K562 (cell line): Measurements from ENCODE around the gene TREM2. TPM values are rescaled to one million over a fixed set of nuclear protein-coding genes. Genes with fewer than 3 reads are reported as not detected.

ENCODE experiments used
- ATAC-seq: fragments of 200-7000 bp; cut with Tn5 transposase; 3 replicates; pipeline ENCODE4 v1.9.1; 2020; ENCODE audit warnings: moderate library complexity
- BruUV-seq: library from RNA; stranded (reverse); fragments of 400-500 nt; replicated peaks from 2 replicates; lab custom pipeline; 2021; lab: Mats Ljungman, UMichigan
- CTCF ChIA-PET: fragments of 300-600 bp; formaldehyde crosslinking; extraction: SDS; loops from one replicate; lab custom pipeline; 2021; ENCODE audit warnings: low intra/inter-chr PET ratio; lab: Yijun Ruan, JAX
- POLR2A ChIA-PET: fragments of 300-600, 350-650 bp; sonication (Branson Sonifier 250); formaldehyde crosslinking; extraction: SDS; loops from one replicate; lab custom pipeline; 2021; ENCODE audit warnings: antibody characterized with exemption, inconsistent platforms; lab: Yijun Ruan, JAX
- DNase-seq, 4 experiments: peaks; one replicate each; pipeline versions ENCODE4 v3.0.0 to v3.0.0-alpha.2; 2011 to 2018; ENCODE audit warnings: low spot score in 3 of 4, mixed read lengths in 3 of 4; ENCODE audit errors: extremely low read depth in 1 of 4
- FAIRE-seq: peaks from 2 replicates; lab custom pipeline; 2011; peaks lifted over from hg19 to GRCh38; lab: Jason Lieb, UNC
- H2AFZ ChIP-seq: 2 replicates; pipeline ENCODE4 v1.6.0; 2011; ENCODE audit warnings: low read depth, low read length, control low read depth, inconsistent platforms
- H3K27ac ChIP-seq: fragments of 200-600 bp; 3 replicates; pipeline ENCODE4 v1.8.0; 2011; ENCODE audit warnings: low read depth, mild to moderate bottlenecking, control low read depth, inconsistent platforms, low read length, moderate library complexity, mixed read lengths; ENCODE audit errors: extremely low read depth
- H3K27me3 ChIP-seq, 2 experiments: fragments of 300-600 bp in 1 of 2; 2 replicates in 1 of 2; 3 replicates in 1 of 2; pipeline versions ENCODE4 v1.6.0 to v1.8.0; 2011; ENCODE audit warnings: inconsistent platforms in 2 of 2, low read length in 2 of 2, mild to moderate bottlenecking in 1 of 2, mixed read lengths in 1 of 2, moderate library complexity in 1 of 2; ENCODE audit not compliant: control insufficient read depth in 2 of 2, insufficient read depth in 2 of 2
- H3K36me3 ChIP-seq: fragments of 300-600 bp; 3 replicates; pipeline ENCODE4 v1.8.0; 2011; ENCODE audit warnings: mild to moderate bottlenecking, low read length, inconsistent platforms; ENCODE audit not compliant: control insufficient read depth, insufficient read depth
- H3K4me1 ChIP-seq, 2 experiments: fragments of 200-600 bp in 1 of 2; replicated peaks in 1 of 2; 2 replicates in 1 of 2; 3 replicates in 1 of 2; pipeline versions ENCODE4 v1.5.1 to v1.8.0; 2011; ENCODE audit warnings: inconsistent platforms in 2 of 2, low read length in 2 of 2, mild to moderate bottlenecking in 1 of 2, mixed read lengths in 1 of 2, moderate library complexity in 1 of 2; ENCODE audit not compliant: control insufficient read depth in 2 of 2, insufficient read depth in 2 of 2
- H3K4me2 ChIP-seq: 2 replicates; pipeline ENCODE4 v1.6.1; 2011; ENCODE audit warnings: low read length, control low read depth, inconsistent platforms, mixed read lengths; ENCODE audit not compliant: insufficient read depth
- H3K4me3 ChIP-seq: fragments of 200-600 bp; sonication (generic), shearing (Covaris generic); 2 replicates; pipeline ENCODE4 v1.5.1; 2016; ENCODE audit warnings: control low read depth, inconsistent platforms
- H3K79me2 ChIP-seq: fragments of 200-600 bp; 3 replicates; pipeline ENCODE4 v1.8.0; 2011; ENCODE audit warnings: low read length, inconsistent platforms; ENCODE audit not compliant: control insufficient read depth, insufficient read depth
- H3K9ac ChIP-seq, 2 experiments: 2 replicates each; pipeline versions ENCODE4 v1.6.0 to v1.6.1; 2011; ENCODE audit warnings: low read depth in 2 of 2, low read length in 2 of 2, control low read depth in 1 of 2, inconsistent platforms in 1 of 2, mild to moderate bottlenecking in 1 of 2, mixed read lengths in 1 of 2; ENCODE audit not compliant: insufficient read depth in 1 of 2
- H3K9me1 ChIP-seq: one replicate; pipeline ENCODE4 v1.6.0; 2011; ENCODE audit warnings: inconsistent platforms, mild to moderate bottlenecking, low read length, moderate library complexity; ENCODE audit not compliant: control insufficient read depth, insufficient read depth
- H3K9me3 ChIP-seq: replicated peaks from 2 replicates; pipeline ENCODE4 v1.5.1; 2011; ENCODE audit warnings: low read depth, low read length, inconsistent platforms; ENCODE audit not compliant: control insufficient read depth, insufficient read depth
- H4K20me1 ChIP-seq: replicated peaks from 2 replicates; pipeline ENCODE4 v1.6.1; 2011; ENCODE audit warnings: low read length, inconsistent platforms, mixed read lengths; ENCODE audit not compliant: control insufficient read depth, insufficient read depth
- MAZ ChIP-seq, 2 experiments: fragments of 450-650 bp in 1 of 2; sonication (generic) in 1 of 2; formaldehyde crosslinking; IDR thresholded peaks in 1 of 2; conservative IDR thresholded peaks in 1 of 2; 2 replicates each; pipeline versions ENCODE4 v1.4.0 to v1.5.0; 2020; ENCODE audit warnings: mild to moderate bottlenecking in 1 of 2, missing genetic modification reagents in 1 of 2
- PHF21A ChIP-seq: fragments of 450-650 bp; IDR thresholded peaks from 2 replicates; pipeline ENCODE4 v1.6.1; 2017; ENCODE audit warnings: low read depth, borderline replicate concordance
- SMC3 ChIP-seq: conservative IDR thresholded peaks from 2 replicates; pipeline ENCODE4 v1.6.1; 2011; ENCODE audit warnings: low read depth, low read length, improper control_type of control experiment; ENCODE audit not compliant: insufficient read depth
- ZBTB8A ChIP-seq: fragments of 450-650 bp; IDR thresholded peaks from 2 replicates; pipeline ENCODE4 v1.6.1; 2018; ENCODE audit warnings: mild to moderate bottlenecking, moderate library complexity; ENCODE audit not compliant: partially characterized antibody
- ZFP36 ChIP-seq: fragments of 150-350 bp; IDR thresholded peaks from 2 replicates; pipeline ENCODE4 v1.6.1; 2018; ENCODE audit warnings: low read length, low read depth; ENCODE audit not compliant: partially characterized antibody
- ZNF436 ChIP-seq: fragments of 250-450, 450-650 bp; sonication (Bioruptor Pico); formaldehyde crosslinking; IDR thresholded peaks from 2 replicates; pipeline ENCODE4 v1.7.0; 2020; ENCODE audit warnings: mild to moderate bottlenecking
- WGBS: fragments of 100-300 bp; shearing (Covaris generic); methylation state at CpG from one replicate; pipeline ENCODE4 v1.1.6; 2016; ENCODE audit warnings: low coverage, mixed read lengths; ENCODE audit not compliant: insufficient coverage; ENCODE audit errors: missing lambda C conversion rate; 5-methylcytosine and 5-hydroxymethylcytosine counted together
- in situ Hi-C: fragments of 300-500 bp; cut with MboI; formaldehyde crosslinking; loops from 4 replicates; pipeline ENCODE4 v1.15.0; 2018; ENCODE audit warnings: inconsistent platforms, mixed read lengths
- intact Hi-C: fragments of 100-400 bp; cut with micrococcal nuclease; formaldehyde crosslinking; loops from 2 replicates; pipeline ENCODE4 v1.14.2; 2022
- polyA plus RNA-seq, 8 experiments: library from polyadenylated mRNA; depleted of rRNA in 4 of 8; stranded (reverse) in 5 of 8; unstranded in 3 of 8; fragments of >200 nt; fragmentation: Nextera tagmentation in 2 of 8; fragmentation: Illumina TruSeq in 1 of 8; extraction: Ambion mirVana in 2 of 8; extraction: Trizol in 1 of 8; gene quantifications; 2 replicates each; pipeline versions ENCODE4 v1.2.1 to v1.2.3, GENCODE V29; 2011 to 2014; ENCODE audit warnings: inconsistent platforms in 1 of 8, missing spikeins in 1 of 8
- total RNA-seq, 7 experiments: library from RNA; depleted of rRNA in 6 of 7; stranded (reverse); fragments of >200 nt in 6 of 7; fragmentation: Illumina TruSeq in 2 of 7; extraction: Trizol in 2 of 7; gene quantifications; 2 replicates each; pipeline versions ENCODE4 v1.2.1 to v1.2.3, GENCODE V29; 2011 to 2021; ENCODE audit warnings: low replicate concordance in 1 of 7
- TF ChIP-seq, protein P1 (sequence below): sonication (generic); formaldehyde crosslinking; IDR thresholded peaks from 2 replicates; pipeline ENCODE4 v1.8.0; 2022; ENCODE audit warnings: missing genetic modification reagents, mild to moderate bottlenecking, moderate library complexity, borderline replicate concordance
- TF ChIP-seq, protein P2 (sequence below): fragments of 450-650 bp; IDR thresholded peaks from 2 replicates; pipeline ENCODE4 v1.6.1; 2017; ENCODE audit warnings: antibody characterized with exemption

TREM2 gene
- total and polyA plus RNA-seq, 9 of the 15 experiments (the other 6 are each of a cell fraction or from before 2014, with no cell fraction given): not detected

DNA sequence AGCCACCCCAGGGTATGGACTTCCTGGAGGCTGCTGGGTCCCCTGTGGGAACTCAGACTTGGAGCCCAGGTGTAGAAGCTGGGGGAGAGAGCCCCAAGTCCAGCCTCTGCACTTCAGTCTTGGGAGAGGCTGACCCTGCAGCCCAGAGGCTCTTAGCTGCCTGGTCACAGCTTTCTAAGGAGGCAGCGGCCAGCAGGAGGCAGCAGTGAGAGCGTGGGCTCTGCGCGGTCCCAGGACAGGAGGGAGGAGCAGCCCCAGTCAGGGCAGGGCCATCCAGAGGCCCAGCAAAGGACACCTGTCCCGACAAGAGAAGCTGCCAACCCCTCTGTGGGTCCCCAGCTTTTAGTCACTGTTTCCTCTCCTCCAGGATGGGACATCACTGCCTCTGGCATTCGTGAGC is 28.7 kb upstream of the TREM2 start (continued):
- TF ChIP-seq, protein P1, sequence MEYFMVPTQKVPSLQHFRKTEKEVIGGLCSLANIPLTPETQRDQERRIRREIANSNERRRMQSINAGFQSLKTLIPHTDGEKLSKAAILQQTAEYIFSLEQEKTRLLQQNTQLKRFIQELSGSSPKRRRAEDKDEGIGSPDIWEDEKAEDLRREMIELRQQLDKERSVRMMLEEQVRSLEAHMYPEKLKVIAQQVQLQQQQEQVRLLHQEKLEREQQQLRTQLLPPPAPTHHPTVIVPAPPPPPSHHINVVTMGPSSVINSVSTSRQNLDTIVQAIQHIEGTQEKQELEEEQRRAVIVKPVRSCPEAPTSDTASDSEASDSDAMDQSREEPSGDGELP: peak; percentile 22; the same call in 1 of the 2 replicates
- TF ChIP-seq MAZ (CRISPR knock-in tag; conservative IDR thresholded peaks at IDR 0.05 in 1 of 2, IDR thresholded peaks at IDR 0.05 in 1 of 2) (peak in 1 of 2 experiments; percentile 28; a peak in 1 of 4 replicates), ZBTB8A (no peak), PHF21A (0 out of 2 replicates have a peak, but pooled peaks have one; percentile 27), SMC3 (peak; percentile 33; the same call in 1 of the 2 replicates)

DNA sequence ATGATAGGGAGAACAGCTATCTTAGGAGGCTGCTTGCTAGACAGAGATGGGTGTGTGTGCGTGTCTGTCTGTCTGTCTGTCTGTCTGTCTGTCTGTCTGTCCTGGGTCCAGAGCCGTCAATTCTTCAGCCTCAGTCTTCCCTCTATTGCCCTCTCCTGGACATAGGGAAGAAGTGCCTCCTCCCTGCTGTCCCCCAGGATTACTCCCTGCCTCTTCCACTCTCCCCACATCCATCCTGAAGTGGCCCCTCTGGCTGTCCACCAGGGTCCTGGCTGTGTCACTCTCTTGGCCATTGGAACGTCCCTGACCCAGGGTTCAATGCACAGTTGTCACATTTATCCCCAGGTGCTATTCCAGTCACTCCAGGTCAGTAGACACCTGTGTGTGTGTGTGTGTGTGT is 27.9 kb upstream of the TREM2 start:
- BruUV-seq: no TSS peak
- ChIA-PET CTCF (interaction anchor here (0.6 kb wide), 1 partner anchor 10 kb away, joined by 4 read pairs; no protein-coding TSS in a partner anchor), POLR2A (interaction anchor here (1.5 kb wide), 1 partner anchor 10 kb away, joined by 3 read pairs; the partner anchor contains the start of gene TREML2)
- intact Hi-C loops (loop anchor here (5.0 kb wide), 1 partner anchor 127 kb away; no protein-coding TSS in a partner anchor), in situ Hi-C loops (no loop called here)
- Histone ChIP-seq H3K36me3 (no peaks in the 10 kb centered on the region), H3K4me1 (no peaks in the 10 kb centered on the region), H3K27me3 (peaks cover 0 to 12% of the 10 kb centered on the region in 2 experiments; a peak in 3 of 5 replicates), H3K4me3 (no peak overlapping the region), H3K79me2 (no peaks in the 10 kb centered on the region), H3K4me2 (no peak overlapping the region), H3K9me3 (no peaks in the 10 kb centered on the region), H3K9me1 (no peaks in the 10 kb centered on the region), H2AFZ (no peak overlapping the region), H3K9ac (no peak overlapping the region), H4K20me1 (no peaks in the 10 kb centered on the region), H3K27ac (no peak overlapping the region)
- no peak for ATAC-seq
- WGBS: 10% methylated on average over 3 of the region's 3 CpGs
- FAIRE-seq: no peak
- TF ChIP-seq ZFP36 (peak; percentile 91), ZNF436 (CRISPR knock-in tag) (peak; percentile 73; the same call in 1 of the 2 replicates)
- TF ChIP-seq, protein P2, sequence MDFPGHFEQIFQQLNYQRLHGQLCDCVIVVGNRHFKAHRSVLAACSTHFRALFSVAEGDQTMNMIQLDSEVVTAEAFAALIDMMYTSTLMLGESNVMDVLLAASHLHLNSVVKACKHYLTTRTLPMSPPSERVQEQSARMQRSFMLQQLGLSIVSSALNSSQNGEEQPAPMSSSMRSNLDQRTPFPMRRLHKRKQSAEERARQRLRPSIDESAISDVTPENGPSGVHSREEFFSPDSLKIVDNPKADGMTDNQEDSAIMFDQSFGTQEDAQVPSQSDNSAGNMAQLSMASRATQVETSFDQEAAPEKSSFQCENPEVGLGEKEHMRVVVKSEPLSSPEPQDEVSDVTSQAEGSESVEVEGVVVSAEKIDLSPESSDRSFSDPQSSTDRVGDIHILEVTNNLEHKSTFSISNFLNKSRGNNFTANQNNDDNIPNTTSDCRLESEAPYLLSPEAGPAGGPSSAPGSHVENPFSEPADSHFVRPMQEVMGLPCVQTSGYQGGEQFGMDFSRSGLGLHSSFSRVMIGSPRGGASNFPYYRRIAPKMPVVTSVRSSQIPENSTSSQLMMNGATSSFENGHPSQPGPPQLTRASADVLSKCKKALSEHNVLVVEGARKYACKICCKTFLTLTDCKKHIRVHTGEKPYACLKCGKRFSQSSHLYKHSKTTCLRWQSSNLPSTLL: no peak
- no peak for DNase-seq
